Spinal cord (tissue), 10 donors: ENCODE data around the gene SLC25A11. TPM values are rescaled to one million over a fixed set of nuclear protein-coding genes. Genes with fewer than 3 reads are reported as not detected.

Experiments
- DNase-seq, 6 donors: peaks; one replicate each; pipeline versions ENCODE4 v3.0.0 to v3.0.0-alpha.2; 2013 to 2015; ENCODE audit warnings: low spot score in 6 of 6, low read depth in 4 of 6
- H3K27ac ChIP-seq: one replicate; pipeline ENCODE4 v1.5.1; 2013; ENCODE audit warnings: low read depth, low read length, control low read depth
- H3K27me3 ChIP-seq: one replicate; pipeline ENCODE4 v1.6.1; 2013; ENCODE audit warnings: low read length; ENCODE audit not compliant: control insufficient read depth, insufficient read depth
- H3K36me3 ChIP-seq: one replicate; pipeline ENCODE4 v1.6.1; 2013; ENCODE audit warnings: low read length; ENCODE audit not compliant: control insufficient read depth, insufficient read depth
- H3K4me1 ChIP-seq: one replicate; pipeline ENCODE4 v1.6.1; 2013; ENCODE audit warnings: low read length; ENCODE audit not compliant: control insufficient read depth, insufficient read depth
- H3K4me3 ChIP-seq: one replicate; pipeline ENCODE4 v1.5.1; 2013; ENCODE audit warnings: low read depth, low read length, control low read depth
- H3K9me3 ChIP-seq: one replicate; pipeline ENCODE4 v1.6.1; 2013; ENCODE audit warnings: low read length; ENCODE audit not compliant: control insufficient read depth, insufficient read depth
- WGBS: methylation state at CpG from one replicate; pipeline ENCODE4 v1.1.5; 2013; ENCODE audit warnings: missing lambda C conversion rate; ENCODE audit not compliant: insufficient coverage; 5-methylcytosine and 5-hydroxymethylcytosine counted together
- polyA plus RNA-seq, 2 donors: library from polyadenylated mRNA; unstranded; fragments of 120-200 nt; gene quantifications; one replicate each; pipeline ENCODE4 v1.2.1, GENCODE V29; 2013; ENCODE audit not compliant: insufficient read length in 2 of 2
- total RNA-seq, 2 donors: library from RNA; depleted of rRNA in 1 of 2; stranded (reverse); fragments of 120-200 nt in 1 of 2; fragments of >200 nt in 1 of 2; gene quantifications; one replicate each; pipeline versions ENCODE4 v1.2.3 to v1.2.4, GENCODE V29; 2013 to 2014
- donor health status: healthy.

SLC25A11 gene
- total and polyA plus RNA-seq, 4 donors, result 57.2 to 95.2 (median 73.5) TPM

DNA sequence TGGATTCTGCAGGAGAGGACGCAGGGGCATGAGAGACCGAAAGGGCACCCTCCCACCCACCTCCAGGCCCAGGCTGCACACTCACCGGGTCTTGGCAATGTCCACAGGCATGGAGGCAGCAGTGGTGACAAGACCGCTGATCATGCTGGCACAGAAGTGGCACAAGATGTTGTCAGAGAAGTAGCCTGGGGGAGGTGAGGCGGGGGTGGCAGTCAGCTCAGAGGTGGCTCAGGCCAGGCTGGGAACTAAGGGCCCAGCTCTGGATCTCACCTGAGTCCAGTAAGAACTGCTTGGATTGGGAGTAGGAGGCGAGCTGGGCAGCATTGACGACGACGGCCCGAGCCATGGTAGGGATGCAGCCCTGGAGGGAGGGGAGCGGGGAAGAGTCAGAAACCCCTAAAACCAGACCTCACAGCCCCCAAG, 1.8 kb downstream of the SLC25A11 start:
- Histone ChIP-seq H3K4me3 (no peak overlapping the region), H3K27ac (no peak overlapping the region), H3K4me1 (peaks cover 39% of the 10 kb centered on the region), H3K9me3 (no peaks in the 10 kb centered on the region), H3K36me3 (peaks cover 57% of the 10 kb centered on the region), H3K27me3 (no peaks in the 10 kb centered on the region)
- WGBS, result 89% methylated on average over 6 of the region's 11 CpGs
- DNase-seq, result no peak

DNA sequence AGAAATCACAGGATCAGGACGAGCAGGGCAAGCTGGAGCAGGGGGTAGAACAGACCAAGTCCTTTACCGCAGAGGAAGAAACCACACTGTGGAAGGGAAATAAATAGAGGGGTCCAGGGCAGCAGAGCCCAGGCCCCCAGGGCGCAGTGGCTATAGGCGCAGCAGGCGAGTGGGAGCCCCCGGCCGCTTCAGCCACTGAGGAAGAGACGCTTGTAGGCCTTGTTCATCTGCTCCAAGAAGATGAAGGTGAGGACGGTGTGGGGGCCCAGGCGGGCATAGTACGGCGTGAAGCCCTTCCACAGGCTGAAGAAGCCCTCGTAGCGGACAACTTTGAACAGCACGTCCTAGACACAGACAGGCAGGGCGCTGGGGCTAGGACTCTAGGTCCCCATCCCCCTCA, 2.3 kb downstream of the SLC25A11 start:
- peaks cover 39% of the 10 kb centered on the region for H3K4me1 ChIP-seq
- H3K27me3 ChIP-seq, result no peaks in the 10 kb centered on the region

GRCh38 chr17:4936436-4936835, 3.4 kb downstream of the SLC25A11 start:
- Histone ChIP-seq H3K27ac (no peak overlapping the region), H3K27me3 (no peaks in the 10 kb centered on the region), H3K36me3 (peaks cover 43% of the 10 kb centered on the region), H3K4me1 (peaks cover 35% of the 10 kb centered on the region), H3K4me3 (no peak overlapping the region), H3K9me3 (no peaks in the 10 kb centered on the region)
- DNase-seq, result no peak
- 98% methylated on average over 3 of the region's 3 CpGs for whole genome bisulfite sequencing

More for the DNA sequence above, 2.3 kb downstream of the SLC25A11 start:
- peaks cover 55% of the 10 kb centered on the region for H3K36me3 ChIP-seq
- no peak overlapping the region for H3K27ac ChIP-seq
- 96% methylated on average over 16 of the region's 16 CpGs for WGBS
- no peak for DNase-seq
- no peak overlapping the region for H3K4me3 ChIP-seq
- H3K9me3 ChIP-seq, result no peaks in the 10 kb centered on the region

GRCh38 chr17:4935650-4936049, 4.2 kb downstream of the SLC25A11 start:
- H3K36me3 ChIP-seq, result peaks cover 43% of the 10 kb centered on the region
- no peaks in the 10 kb centered on the region for H3K9me3 ChIP-seq
- no peak for DNase-seq
- peaks cover 27% of the 10 kb centered on the region for H3K4me1 ChIP-seq
- no peak overlapping the region for H3K4me3 ChIP-seq
- no peak overlapping the region for H3K27ac ChIP-seq
- H3K27me3 ChIP-seq, result no peaks in the 10 kb centered on the region

- DNase-seq, result peak in 2 of 6 donors; percentile 49 to 87
- Histone ChIP-seq H3K9me3 (no peaks in the 10 kb centered on the region), H3K4me1 (peaks cover 24% of the 10 kb centered on the region), H3K27me3 (no peaks in the 10 kb centered on the region), H3K27ac (no peak overlapping the region), H3K4me3 (no peak overlapping the region), H3K36me3 (peaks cover 43% of the 10 kb centered on the region)
- WGBS, result 33% methylated on average over 13 of the region's 14 CpGs
Measured at GRCh38 chr17:4934173-4934979, 5.5 kb downstream of the SLC25A11 start.

- no peaks in the 10 kb centered on the region for H3K9me3 ChIP-seq
- no peak overlapping the region for H3K27ac ChIP-seq
- peaks cover 17% of the 10 kb centered on the region for H3K4me1 ChIP-seq
- WGBS, result 87% methylated on average over 9 of the region's 16 CpGs
- no peaks in the 10 kb centered on the region for H3K27me3 ChIP-seq
- peaks cover 41% of the 10 kb centered on the region for H3K36me3 ChIP-seq
- DNase-seq, result no peak
- no peak overlapping the region for H3K4me3 ChIP-seq
Measured at GRCh38 chr17:4933646-4934045, 6.2 kb downstream of the SLC25A11 start.

DNA sequence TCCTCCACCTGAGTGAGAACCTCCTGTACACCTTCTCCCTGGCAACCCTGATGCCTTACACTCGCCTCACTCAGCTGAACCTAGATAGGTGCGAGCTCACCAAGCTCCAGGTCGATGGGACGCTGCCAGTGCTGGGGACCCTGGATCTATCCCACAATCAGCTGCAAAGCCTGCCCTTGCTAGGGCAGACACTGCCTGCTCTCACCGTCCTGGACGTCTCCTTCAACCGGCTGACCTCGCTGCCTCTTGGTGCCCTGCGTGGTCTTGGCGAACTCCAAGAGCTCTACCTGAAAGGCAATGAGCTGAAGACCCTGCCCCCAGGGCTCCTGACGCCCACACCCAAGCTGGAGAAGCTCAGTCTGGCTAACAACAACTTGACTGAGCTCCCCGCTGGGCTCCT, 7.1 kb downstream of the SLC25A11 start:
- no peaks in the 10 kb centered on the region for H3K27me3 ChIP-seq

GRCh38 chr17:4931963-4932362, 7.9 kb downstream of the SLC25A11 start, which contains the start of gene GP1BA:
GP1BA (plus strand) TSS chr17:4932277; CDS start chr17:4932605, 328 bp downstream.
- H3K36me3 ChIP-seq, result peaks cover 24% of the 10 kb centered on the region
- WGBS, result 85% methylated on average over 8 of the region's 14 CpGs
- no peak for DNase-seq
- no peaks in the 10 kb centered on the region for H3K9me3 ChIP-seq
- H3K4me1 ChIP-seq, result peaks cover 8% of the 10 kb centered on the region
- H3K4me3 ChIP-seq, result no peak within 1 kb of the TSS
- H3K27ac ChIP-seq, result no peak within 1 kb of the TSS
- H3K27me3 ChIP-seq, result no peaks in the 10 kb centered on the region

More for the DNA sequence above, 7.1 kb downstream of the SLC25A11 start:
- DNase-seq, result no peak
- Histone ChIP-seq H3K36me3 (peaks cover 32% of the 10 kb centered on the region), H3K9me3 (no peaks in the 10 kb centered on the region), H3K27ac (no peak overlapping the region), H3K4me1 (peaks cover 8% of the 10 kb centered on the region), H3K4me3 (no peak overlapping the region)
- 91% methylated on average over 12 of the region's 12 CpGs for WGBS

GRCh38 chr17:4928881-4929280, 11.0 kb downstream of the SLC25A11 start:
- WGBS, result 92% methylated on average over 17 of the region's 18 CpGs
- H3K4me1 ChIP-seq, result peaks cover under 1% of the 10 kb centered on the region
- DNase-seq, result no peak
- peaks cover 3% of the 10 kb centered on the region for H3K36me3 ChIP-seq
- no peaks in the 10 kb centered on the region for H3K9me3 ChIP-seq
- no peak overlapping the region for H3K4me3 ChIP-seq
- no peak overlapping the region for H3K27ac ChIP-seq
- no peaks in the 10 kb centered on the region for H3K27me3 ChIP-seq
